Hepatocyte (in vitro differentiated cells): Measurements from ENCODE around the gene IL9R. TPM values are rescaled to one million over a fixed set of nuclear protein-coding genes. Genes with fewer than 3 reads are reported as not detected.

Experiments
- DNase-seq: peaks from one replicate; pipeline ENCODE4 v3.0.0-alpha.2; 2016; ENCODE audit warnings: low spot score
- H2AFZ ChIP-seq: fragments of 200-600 bp; sonication (generic); 2 replicates; pipeline ENCODE4 v1.6.0; 2016; ENCODE audit warnings: antibody characterized with exemption, mild to moderate bottlenecking
- H3K27ac ChIP-seq: fragments of 200-600 bp; sonication (generic); 2 replicates; pipeline ENCODE4 v1.5.1; 2016; ENCODE audit warnings: mild to moderate bottlenecking
- H3K27me3 ChIP-seq: fragments of 200-600 bp; sonication (generic); 2 replicates; pipeline ENCODE4 v1.6.1; 2016
- H3K36me3 ChIP-seq: fragments of 200-600 bp; sonication (generic); replicated peaks from 2 replicates; pipeline ENCODE4 v1.5.1; 2016; ENCODE audit warnings: low read depth; ENCODE audit not compliant: insufficient read depth
- H3K4me1 ChIP-seq: fragments of 200-600 bp; sonication (generic); 2 replicates; pipeline ENCODE4 v1.5.1; 2016; ENCODE audit warnings: mild to moderate bottlenecking, moderate library complexity; ENCODE audit not compliant: insufficient read depth
- H3K4me2 ChIP-seq: fragments of 200-600 bp; sonication (generic); 2 replicates; pipeline ENCODE4 v1.6.0; 2016
- H3K4me3 ChIP-seq: fragments of 200-600 bp; sonication (generic); 2 replicates; pipeline ENCODE4 v1.5.1; 2016; ENCODE audit warnings: mild to moderate bottlenecking
- H3K79me2 ChIP-seq: fragments of 200-600 bp; sonication (generic); 2 replicates; pipeline ENCODE4 v1.6.0; 2017; ENCODE audit warnings: mild to moderate bottlenecking
- H3K9me2 ChIP-seq: fragments of 200-600 bp; sonication (generic); replicated peaks from 2 replicates; pipeline ENCODE4 v1.6.0; 2017; ENCODE audit warnings: mild to moderate bottlenecking; ENCODE audit not compliant: insufficient read depth
- H3K9me3 ChIP-seq: fragments of 200-600 bp; sonication (generic); 2 replicates; pipeline ENCODE4 v1.5.1; 2016; ENCODE audit warnings: low read depth, mild to moderate bottlenecking
- H4K20me1 ChIP-seq: fragments of 200-600 bp; sonication (generic); 2 replicates; pipeline ENCODE4 v1.6.0; 2016; ENCODE audit warnings: mild to moderate bottlenecking; ENCODE audit not compliant: insufficient read depth, poor library complexity, severe bottlenecking
- CTCF ChIP-seq: fragments of 200-600 bp; sonication (generic); IDR thresholded peaks from 2 replicates; pipeline ENCODE4 v1.5.1; 2016; ENCODE audit warnings: antibody characterized with exemption, mild to moderate bottlenecking; ENCODE audit not compliant: poor library complexity
- EZH2 ChIP-seq: fragments of 200-600 bp; sonication (generic); IDR thresholded peaks from 2 replicates; pipeline ENCODE4 v1.6.1; 2016; ENCODE audit warnings: antibody characterized with exemption, mild to moderate bottlenecking, borderline replicate concordance
- EZH2phosphoT487 ChIP-seq: fragments of 200-600 bp; sonication (generic); IDR thresholded peaks from one replicate; pipeline ENCODE4 v1.6.1; 2018; ENCODE audit warnings: antibody characterized with exemption, mild to moderate bottlenecking, low read depth, moderate library complexity; ENCODE audit not compliant: unreplicated experiment, severe bottlenecking
- WGBS: methylation state at CpG from one replicate; pipeline ENCODE4 v1.1.6; 2016; ENCODE audit warnings: low lambda C conversion rate; ENCODE audit errors: missing lambda C conversion rate; 5-methylcytosine and 5-hydroxymethylcytosine counted together
- polyA plus RNA-seq: library from polyadenylated mRNA; unstranded; fragments of >200 nt; fragmentation: Nextera tagmentation; extraction: Ambion mirVana; gene quantifications from 2 replicates; pipeline ENCODE4 v1.2.1, GENCODE V29; 2016
- total RNA-seq: library from RNA; depleted of rRNA; stranded (reverse); fragments of >200 nt; gene quantifications from 2 replicates; pipeline ENCODE4 v1.2.3, GENCODE V29; 2014

IL9R gene
- total and polyA plus RNA-seq, 2 experiments from 2014 or later: not detected

- Histone ChIP-seq H3K4me2 (no peak overlapping the region), H4K20me1 (no peaks in the 10 kb centered on the region), H3K4me1 (no peaks in the 10 kb centered on the region), H3K4me3 (no peak overlapping the region), H3K9me3 (no peaks in the 10 kb centered on the region), H3K36me3 (no peaks in the 10 kb centered on the region), H2AFZ (no peak overlapping the region), H3K27me3 (no peaks in the 10 kb centered on the region), H3K79me2 (no peaks in the 10 kb centered on the region), H3K27ac (no peak overlapping the region), H3K9me2 (no peaks in the 10 kb centered on the region)
- no peak for DNase-seq
- TF ChIP-seq CTCF: no peak
- TF ChIP-seq EZH2phosphoT487: no peak
- TF ChIP-seq EZH2: no peak
- 33% methylated on average over 1 of the region's 1 CpG for WGBS
Observed at GRCh38 chrX:155954793-155955192, 42.7 kb upstream of the IL9R start.

- no peak overlapping the region for H2AFZ ChIP-seq
- no peaks in the 10 kb centered on the region for H3K79me2 ChIP-seq
- no peaks in the 10 kb centered on the region for H3K9me2 ChIP-seq
- WGBS: 86% methylated on average over 9 of the region's 9 CpGs
- no peak for TF ChIP-seq EZH2phosphoT487
- no peak for TF ChIP-seq CTCF
- no peak for TF ChIP-seq EZH2
- no peaks in the 10 kb centered on the region for H3K27me3 ChIP-seq
- H4K20me1 ChIP-seq: no peaks in the 10 kb centered on the region
- no peak overlapping the region for H3K4me3 ChIP-seq
- DNase-seq: no peak
- H3K4me2 ChIP-seq: no peak overlapping the region
- H3K27ac ChIP-seq: no peak overlapping the region
- no peaks in the 10 kb centered on the region for H3K4me1 ChIP-seq
- no peaks in the 10 kb centered on the region for H3K36me3 ChIP-seq
- no peaks in the 10 kb centered on the region for H3K9me3 ChIP-seq
Observed at GRCh38 chrX:155956099-155956498, 41.4 kb upstream of the IL9R start.

GRCh38 chrX:155956649-155957048 is 40.8 kb upstream of the IL9R start:
- TF ChIP-seq EZH2: no peak
- TF ChIP-seq CTCF: no peak
- no peak for TF ChIP-seq EZH2phosphoT487

GRCh38 chrX:155957843-155958242 is 39.7 kb upstream of the IL9R start:
- Histone ChIP-seq H3K4me3 (no peak overlapping the region), H3K4me2 (no peak overlapping the region), H3K79me2 (no peaks in the 10 kb centered on the region), H4K20me1 (no peaks in the 10 kb centered on the region), H3K27me3 (no peaks in the 10 kb centered on the region), H3K9me2 (no peaks in the 10 kb centered on the region), H3K4me1 (no peaks in the 10 kb centered on the region), H3K36me3 (no peaks in the 10 kb centered on the region), H3K9me3 (no peaks in the 10 kb centered on the region), H2AFZ (no peak overlapping the region), H3K27ac (no peak overlapping the region)
- DNase-seq: no peak
- TF ChIP-seq EZH2: no peak
- no peak for TF ChIP-seq EZH2phosphoT487
- TF ChIP-seq CTCF: no peak
- WGBS: 48% methylated on average over 7 of the region's 7 CpGs

More at GRCh38 chrX:155956649-155957048, 40.8 kb upstream of the IL9R start:
- H3K4me1 ChIP-seq: no peaks in the 10 kb centered on the region
- no peak overlapping the region for H3K4me3 ChIP-seq
- no peaks in the 10 kb centered on the region for H4K20me1 ChIP-seq
- no peaks in the 10 kb centered on the region for H3K36me3 ChIP-seq
- no peaks in the 10 kb centered on the region for H3K27me3 ChIP-seq
- no peaks in the 10 kb centered on the region for H3K79me2 ChIP-seq
- no peak overlapping the region for H3K4me2 ChIP-seq
- no peak overlapping the region for H3K27ac ChIP-seq
- no peak for DNase-seq
- no peak overlapping the region for H2AFZ ChIP-seq
- WGBS: 47% methylated on average over 3 of the region's 3 CpGs
- no peaks in the 10 kb centered on the region for H3K9me2 ChIP-seq
- no peaks in the 10 kb centered on the region for H3K9me3 ChIP-seq
